SH-SY5Y (cell line): ENCODE measurements around the gene KCNK4.

Experiments used
- GATA2 ChIP-seq: IDR thresholded peaks from 2 replicates; pipeline ENCODE4 v1.6.1; 2011; ENCODE audit warnings: mild to moderate bottlenecking, low read depth, low read length
- GATA3 ChIP-seq: IDR thresholded peaks from 2 replicates; pipeline ENCODE4 v1.6.1; 2011; ENCODE audit warnings: low read depth, mild to moderate bottlenecking, low read length, moderate library complexity

- no peak for TF ChIP-seq GATA3
- no peak for TF ChIP-seq GATA2
Measured at GRCh38 chr11:64348383-64349024, 57.4 kb downstream of the KCNK4 start.
